Measurements from ENCODE around the gene TTC39C.
"Not testable (repeated sequence)": the region's sequence is repeated elsewhere in the genome, so short reads cannot be mapped to it uniquely, and the experiment has no call there.

The TTC39C gene

DNA sequence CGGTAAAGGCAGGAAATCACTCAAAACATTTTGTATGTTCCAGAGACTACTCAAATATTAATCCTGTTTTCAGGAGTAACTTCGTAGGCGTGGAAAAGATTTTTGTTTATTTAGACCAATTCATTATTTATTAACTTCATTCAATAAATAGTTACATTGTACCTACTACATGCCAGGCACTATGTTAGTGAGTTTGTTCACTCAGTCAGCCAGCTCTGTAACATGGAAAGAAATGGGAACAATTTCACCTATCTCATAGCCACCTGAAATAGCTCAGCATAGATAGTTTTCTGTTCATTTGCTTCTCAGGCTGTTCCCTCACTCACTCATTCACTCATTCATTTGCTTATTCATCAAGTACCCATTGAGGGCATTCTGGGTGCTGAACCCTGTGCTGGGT, 34.6 kb downstream of the TTC39C start:
- Mint-ChIP-seq H3K36me3 (ENCODE audit: low read depth) (peaks cover 16% of the 10 kb centered on the region), H3K9me3 (no peaks in the 10 kb centered on the region), H3K27ac (peak overlapping the region; percentile 79), H3K27me3 (no peaks in the 10 kb centered on the region), H3K4me3 (no peak overlapping the region), H3K4me1 (ENCODE audit: low read depth) (peaks cover 80% of the 10 kb centered on the region)
- no peak for DNase-seq

DNA sequence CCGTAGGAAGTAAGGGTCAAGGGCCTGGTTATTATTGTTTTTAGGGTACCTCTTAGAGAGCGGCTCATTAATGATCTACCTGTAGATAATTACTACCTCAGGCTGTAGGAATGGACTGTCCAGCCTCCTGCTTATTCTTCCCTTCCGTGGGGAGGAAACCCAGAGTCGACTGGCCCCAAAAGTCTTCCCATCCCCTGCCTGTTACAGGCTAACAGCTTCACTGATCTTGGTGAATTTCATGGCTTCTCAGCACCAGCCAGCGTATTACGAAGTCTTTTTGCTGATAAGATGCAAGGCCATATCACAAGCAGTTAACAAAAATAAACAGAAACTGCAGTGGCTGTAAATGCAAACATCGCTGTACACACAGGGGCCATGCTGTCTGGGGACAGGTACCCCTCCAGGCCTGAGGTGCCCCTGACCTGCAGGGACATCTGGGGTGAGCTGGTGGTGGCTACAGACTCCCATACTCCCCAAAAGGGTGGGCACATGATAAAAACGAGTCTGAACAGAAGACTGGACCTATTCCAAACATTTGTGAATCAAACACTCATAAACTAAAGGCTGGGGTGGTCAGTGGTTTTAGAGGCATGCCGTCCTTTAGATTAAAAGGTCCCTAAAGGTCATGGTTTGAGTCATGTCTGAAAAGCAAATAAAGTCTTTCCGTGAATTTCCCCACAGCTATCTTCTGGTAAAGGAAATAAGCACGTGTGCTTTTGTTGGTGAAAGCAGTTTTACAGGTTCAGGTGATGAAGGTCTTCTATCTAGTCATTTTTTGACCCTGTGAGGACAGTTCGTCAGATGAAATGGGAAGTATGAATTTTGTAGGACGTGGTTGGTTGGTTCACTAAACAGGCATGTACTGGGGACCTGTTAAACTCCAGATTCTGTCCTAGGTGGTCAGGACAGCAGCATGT, 36.7 kb downstream of the TTC39C start:
- Mint-ChIP-seq H3K27me3 (no peaks in the 10 kb centered on the region), H3K27ac (peak overlapping the region; percentile 86), H3K4me3 (peak overlapping the region; percentile 7), H3K9me3 (no peaks in the 10 kb centered on the region), H3K36me3 (ENCODE audit: low read depth) (peaks cover 12% of the 10 kb centered on the region), H3K4me1 (ENCODE audit: low read depth) (peaks cover 91% of the 10 kb centered on the region)
- DNase-seq: no peak

DNA sequence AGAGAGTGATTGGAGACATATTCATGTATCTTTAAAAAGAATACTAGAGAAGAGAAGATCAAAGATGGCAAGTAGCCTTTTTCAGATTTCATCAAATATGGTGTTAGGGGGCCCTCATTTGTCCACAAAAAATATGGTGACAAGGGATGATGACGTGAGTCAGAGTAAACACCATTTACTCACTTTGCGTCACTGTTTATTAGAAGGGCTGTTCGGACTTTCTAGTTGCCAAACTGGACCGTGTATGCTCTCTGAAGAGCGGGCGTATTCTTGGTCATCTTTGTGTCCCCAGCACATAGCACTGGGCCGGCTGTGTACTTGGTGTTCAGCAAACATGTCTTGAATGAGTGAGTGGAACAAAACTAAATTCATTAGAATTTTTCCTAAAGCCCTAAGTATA, 37.5 kb downstream of the TTC39C start:
- H3K9me3 Mint-ChIP-seq: no peaks in the 10 kb centered on the region
- peak overlapping the region; percentile 86 for H3K27ac Mint-ChIP-seq
- no peaks in the 10 kb centered on the region for H3K27me3 Mint-ChIP-seq

DNA sequence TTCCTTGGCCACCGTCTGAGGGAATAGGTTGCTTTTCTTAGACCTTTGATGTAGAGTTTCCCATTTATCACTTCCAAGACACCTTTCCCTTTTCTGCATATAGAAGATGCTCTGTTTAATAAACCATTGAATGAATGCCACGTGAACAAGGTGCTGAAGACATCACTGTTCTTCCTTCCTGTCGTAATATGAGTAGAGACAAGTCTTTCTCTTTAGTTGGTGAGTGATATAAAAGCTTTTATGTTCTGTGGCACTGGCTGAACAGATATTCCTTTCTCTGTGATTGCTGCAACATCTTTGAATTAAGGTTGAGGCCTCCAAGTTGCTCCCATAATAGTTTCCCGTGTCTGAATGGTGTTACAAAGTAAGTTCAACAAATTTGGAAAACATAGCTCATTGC, 38.7 kb downstream of the TTC39C start:
- H3K4me1 Mint-ChIP-seq (ENCODE audit: low read depth): peaks cover 94% of the 10 kb centered on the region
- peak overlapping the region; percentile 31 for H3K4me3 Mint-ChIP-seq

More for the DNA sequence above, 37.5 kb downstream of the TTC39C start:
- Mint-ChIP-seq H3K4me3 (peak overlapping the region; percentile 7), H3K4me1 (ENCODE audit: low read depth) (peaks cover 93% of the 10 kb centered on the region), H3K36me3 (ENCODE audit: low read depth) (peaks cover 12% of the 10 kb centered on the region)
- DNase-seq: no peak

DNA sequence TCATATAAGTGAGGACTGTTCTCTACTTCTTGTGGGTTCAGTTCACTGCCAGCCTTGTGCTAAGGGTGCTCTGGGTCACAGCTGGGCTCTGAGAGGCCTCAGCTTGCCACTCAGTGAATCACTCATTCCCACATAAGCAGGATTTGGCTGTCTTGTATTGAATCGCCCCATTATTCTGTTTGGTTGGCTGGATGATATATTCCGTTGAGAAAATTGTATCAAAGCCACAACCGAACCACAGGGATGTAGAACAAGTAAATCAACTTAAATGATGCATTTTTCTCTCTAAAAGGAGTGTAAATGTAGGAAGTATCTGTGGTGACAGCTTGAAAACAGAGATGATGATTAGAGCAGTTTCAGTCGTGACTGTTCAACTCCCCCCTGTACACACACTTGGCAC, 39.6 kb downstream of the TTC39C start:
- Mint-ChIP-seq H3K27me3 (no peaks in the 10 kb centered on the region), H3K4me1 (ENCODE audit: low read depth) (peaks cover 88% of the 10 kb centered on the region), H3K4me3 (peak overlapping the region; percentile 48), H3K9me3 (no peaks in the 10 kb centered on the region), H3K36me3 (ENCODE audit: low read depth) (peaks cover 22% of the 10 kb centered on the region), H3K27ac (peak overlapping the region; percentile 95)
- DNase-seq: no peak

More for the DNA sequence above, 38.7 kb downstream of the TTC39C start:
- H3K27ac Mint-ChIP-seq: peak overlapping the region; percentile 95
- peaks cover 22% of the 10 kb centered on the region for H3K36me3 Mint-ChIP-seq (ENCODE audit: low read depth)
- no peaks in the 10 kb centered on the region for H3K27me3 Mint-ChIP-seq
- no peaks in the 10 kb centered on the region for H3K9me3 Mint-ChIP-seq
- no peak for DNase-seq

DNA sequence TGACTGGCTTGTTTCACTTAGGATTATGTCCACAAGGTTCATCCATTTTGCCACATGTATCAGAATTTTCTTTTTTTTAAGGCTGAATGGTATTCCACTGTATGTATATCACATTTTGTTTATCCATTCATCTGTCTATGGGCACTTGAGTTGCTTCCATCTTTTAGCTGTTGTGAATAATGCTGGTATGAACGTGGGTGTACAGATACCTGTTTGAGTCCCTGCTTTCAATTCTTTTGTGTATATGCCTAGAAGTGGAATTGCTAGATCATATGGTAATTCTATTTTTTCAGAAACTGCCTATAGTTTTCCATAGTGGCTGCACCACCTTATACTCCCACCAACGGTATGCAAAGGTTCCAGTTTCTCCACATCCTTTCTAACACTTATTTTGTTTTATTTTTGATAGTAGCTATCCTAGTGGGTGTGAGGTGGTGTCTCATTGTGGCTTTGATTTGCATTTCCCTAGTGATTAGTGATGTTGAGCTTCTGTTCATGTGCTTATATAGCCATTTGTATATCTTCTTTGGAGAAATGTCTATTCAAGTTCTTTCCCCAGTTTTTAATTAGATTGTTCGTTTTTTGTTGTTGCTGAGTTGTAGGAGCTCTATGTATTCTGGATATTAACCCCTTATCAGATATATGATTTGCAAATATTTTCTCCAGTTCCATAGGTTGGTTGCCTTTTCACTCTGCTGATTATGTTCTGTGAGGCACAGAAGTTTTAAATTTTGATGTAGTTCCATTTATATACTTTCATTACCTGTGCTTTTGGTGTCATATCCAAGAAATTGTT, 40.7 kb downstream of the TTC39C start:
- H3K27me3 Mint-ChIP-seq: no peaks in the 10 kb centered on the region
- H3K4me3 Mint-ChIP-seq: peak overlapping the region; percentile 34
- H3K36me3 Mint-ChIP-seq (ENCODE audit: low read depth): peaks cover 19% of the 10 kb centered on the region
- peak overlapping the region; percentile 95 for H3K27ac Mint-ChIP-seq
- no peak for DNase-seq
- peaks cover 86% of the 10 kb centered on the region for H3K4me1 Mint-ChIP-seq (ENCODE audit: low read depth)
- H3K9me3 Mint-ChIP-seq: no peaks in the 10 kb centered on the region

DNA sequence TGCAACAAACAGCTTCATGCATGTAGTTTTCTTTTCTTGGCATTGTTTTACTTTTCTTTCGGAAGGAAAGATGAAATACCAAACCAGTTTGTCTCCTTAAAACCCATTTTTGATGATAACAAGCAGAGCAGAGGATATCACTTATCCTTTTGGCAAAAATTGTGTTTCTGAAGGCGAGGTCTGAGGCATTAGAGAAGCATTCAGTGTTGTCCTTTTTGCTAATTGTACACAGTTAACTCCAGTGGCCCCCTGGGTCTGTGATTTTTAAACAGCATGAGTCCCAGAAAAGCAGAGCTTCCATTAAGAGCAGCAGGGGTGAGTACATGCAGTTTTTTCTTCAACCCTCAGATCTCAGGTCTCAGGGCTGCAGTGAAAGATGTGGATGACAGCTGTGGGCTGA, 41.3 kb downstream of the TTC39C start:
- DNase-seq: no peak
- H3K4me1 Mint-ChIP-seq (ENCODE audit: low read depth): peaks cover 85% of the 10 kb centered on the region
- no peaks in the 10 kb centered on the region for H3K27me3 Mint-ChIP-seq
- peaks cover 18% of the 10 kb centered on the region for H3K36me3 Mint-ChIP-seq (ENCODE audit: low read depth)
- peak overlapping the region; percentile 95 for H3K27ac Mint-ChIP-seq
- H3K4me3 Mint-ChIP-seq: peak overlapping the region; percentile 33
- H3K9me3 Mint-ChIP-seq: no peaks in the 10 kb centered on the region

DNA sequence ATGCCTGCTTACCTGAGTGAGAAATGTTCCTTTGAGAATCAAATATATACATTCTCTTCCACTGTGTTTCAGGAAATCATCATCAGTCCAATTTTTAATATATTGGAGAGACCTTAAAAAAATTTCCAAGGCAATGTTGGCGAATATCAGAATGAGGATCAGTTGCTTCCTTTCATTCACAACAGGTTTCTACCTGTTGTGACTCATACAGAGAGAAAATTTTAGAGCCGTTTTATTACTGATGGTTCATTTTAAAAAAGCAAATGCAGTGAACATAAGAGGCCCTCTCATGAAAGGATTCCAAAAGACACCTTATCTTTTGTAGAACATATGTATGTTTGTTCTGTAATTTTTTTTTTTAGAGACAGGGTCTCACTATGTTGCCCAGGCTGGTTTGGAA, 42.0 kb downstream of the TTC39C start:
- Mint-ChIP-seq H3K27me3 (no peaks in the 10 kb centered on the region), H3K4me3 (no peak overlapping the region), H3K4me1 (ENCODE audit: low read depth) (peaks cover 83% of the 10 kb centered on the region), H3K36me3 (ENCODE audit: low read depth) (peaks cover 21% of the 10 kb centered on the region), H3K27ac (peak overlapping the region; percentile 95), H3K9me3 (no peaks in the 10 kb centered on the region)
- no peak for DNase-seq

DNA sequence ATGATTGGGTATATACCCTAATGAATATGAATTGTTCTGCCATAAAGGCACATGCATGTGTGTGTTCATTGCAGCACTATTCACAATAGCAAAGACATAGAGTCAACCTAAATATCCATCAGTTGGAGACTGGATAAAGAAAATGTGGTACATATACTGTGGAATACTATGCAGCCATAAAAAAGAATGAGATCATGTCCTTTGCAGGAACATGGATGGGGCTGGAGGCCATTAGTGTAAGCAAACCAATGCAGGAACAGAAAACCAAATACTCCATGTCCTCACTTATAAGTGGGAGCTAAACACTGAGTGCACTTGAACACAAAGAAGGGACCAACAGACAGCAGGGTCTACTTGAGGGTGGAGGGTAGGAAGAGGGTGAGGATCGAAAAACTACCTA, 43.2 kb downstream of the TTC39C start:
- Mint-ChIP-seq H3K4me1 (ENCODE audit: low read depth) (peaks cover 84% of the 10 kb centered on the region), H3K36me3 (ENCODE audit: low read depth) (peaks cover 15% of the 10 kb centered on the region), H3K4me3 (no peak overlapping the region), H3K27me3 (no peaks in the 10 kb centered on the region), H3K9me3 (no peaks in the 10 kb centered on the region), H3K27ac (no peak overlapping the region)
- DNase-seq: no peak

DNA sequence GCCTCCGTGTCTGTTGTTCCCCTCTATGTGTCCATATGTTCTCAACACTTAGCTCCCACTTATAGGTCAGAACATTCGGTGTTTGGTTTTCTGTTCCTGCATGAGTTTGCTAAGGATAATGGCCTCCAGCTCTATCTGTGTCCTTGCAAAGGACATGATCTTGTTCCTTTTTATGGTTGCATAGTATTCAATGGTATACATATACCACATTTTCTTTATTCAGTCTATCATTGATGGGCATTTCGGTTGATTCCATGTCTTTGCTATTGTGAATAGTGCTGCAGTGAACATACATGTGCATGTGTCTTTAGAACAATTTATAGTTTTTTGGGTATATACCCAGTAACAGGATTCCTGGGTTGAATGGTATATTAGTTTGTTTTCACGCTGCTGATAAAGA, 44.8 kb downstream of the TTC39C start:
- Mint-ChIP-seq H3K36me3 (ENCODE audit: low read depth) (peaks cover 15% of the 10 kb centered on the region), H3K4me1 (ENCODE audit: low read depth) (peaks cover 82% of the 10 kb centered on the region)
- not testable (repeated sequence) for H3K9me3 Mint-ChIP-seq, H3K27ac Mint-ChIP-seq, DNase-seq, H3K27me3 Mint-ChIP-seq, H3K4me3 Mint-ChIP-seq

DNA sequence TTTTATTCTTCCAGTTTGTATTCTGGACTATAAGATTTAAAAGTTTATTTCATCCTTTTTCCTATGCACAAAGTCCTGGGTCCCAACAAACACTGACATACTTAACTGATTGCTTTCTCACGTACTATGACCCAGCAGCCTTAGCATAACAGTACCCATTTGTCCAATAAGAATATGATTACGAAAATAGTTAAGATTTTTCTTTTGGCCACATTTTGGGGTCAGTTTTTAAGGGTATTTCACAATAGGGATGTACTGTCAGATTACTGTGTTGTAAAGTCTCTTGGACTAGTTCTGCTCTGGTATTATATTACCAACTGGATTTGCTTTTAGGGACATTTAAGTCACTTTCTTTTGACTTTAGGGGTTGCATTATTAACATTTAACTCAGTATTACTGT, 46.1 kb downstream of the TTC39C start:
- no peak for DNase-seq
- Mint-ChIP-seq H3K27me3 (no peaks in the 10 kb centered on the region), H3K4me1 (ENCODE audit: low read depth) (peaks cover 83% of the 10 kb centered on the region), H3K27ac (no peak overlapping the region), H3K4me3 (no peak overlapping the region), H3K9me3 (no peaks in the 10 kb centered on the region), H3K36me3 (ENCODE audit: low read depth) (peaks cover 26% of the 10 kb centered on the region)

DNA sequence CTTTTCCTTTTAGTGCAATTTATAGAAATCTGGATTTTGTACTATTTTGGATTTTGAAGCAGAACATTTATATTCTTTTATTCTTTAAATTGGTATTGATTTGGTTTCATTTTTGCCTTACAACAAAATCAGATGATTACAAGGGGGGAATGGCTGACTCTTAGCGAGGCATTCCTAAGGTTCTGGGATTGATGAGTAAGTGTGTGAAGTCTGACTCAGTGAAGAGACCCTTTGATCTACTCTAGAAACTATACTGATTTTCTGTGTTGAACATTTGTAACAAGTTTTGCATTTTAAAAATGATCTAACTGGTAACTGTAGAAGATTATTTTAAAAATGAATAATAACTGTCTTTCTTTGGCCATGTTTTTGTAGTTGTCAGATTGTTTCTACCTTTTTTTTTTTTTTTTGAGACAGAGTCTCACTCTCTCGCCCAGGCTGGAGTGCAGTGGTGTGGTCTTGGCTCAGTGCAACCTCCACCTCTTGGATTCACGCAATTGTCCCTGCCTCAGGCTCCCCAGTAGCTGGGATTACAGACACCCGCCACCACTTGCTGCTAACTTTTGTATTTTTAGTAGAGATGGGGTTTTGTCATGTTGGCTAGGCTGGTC, 48.7 kb downstream of the TTC39C start:
- H3K27ac Mint-ChIP-seq: peak overlapping the region; percentile 80
- no peaks in the 10 kb centered on the region for H3K27me3 Mint-ChIP-seq
- peaks cover 82% of the 10 kb centered on the region for H3K4me1 Mint-ChIP-seq (ENCODE audit: low read depth)
- peak overlapping the region; percentile 25 for H3K4me3 Mint-ChIP-seq
- H3K9me3 Mint-ChIP-seq: no peaks in the 10 kb centered on the region
- DNase-seq: no peak
- H3K36me3 Mint-ChIP-seq (ENCODE audit: low read depth): peaks cover 42% of the 10 kb centered on the region

DNA sequence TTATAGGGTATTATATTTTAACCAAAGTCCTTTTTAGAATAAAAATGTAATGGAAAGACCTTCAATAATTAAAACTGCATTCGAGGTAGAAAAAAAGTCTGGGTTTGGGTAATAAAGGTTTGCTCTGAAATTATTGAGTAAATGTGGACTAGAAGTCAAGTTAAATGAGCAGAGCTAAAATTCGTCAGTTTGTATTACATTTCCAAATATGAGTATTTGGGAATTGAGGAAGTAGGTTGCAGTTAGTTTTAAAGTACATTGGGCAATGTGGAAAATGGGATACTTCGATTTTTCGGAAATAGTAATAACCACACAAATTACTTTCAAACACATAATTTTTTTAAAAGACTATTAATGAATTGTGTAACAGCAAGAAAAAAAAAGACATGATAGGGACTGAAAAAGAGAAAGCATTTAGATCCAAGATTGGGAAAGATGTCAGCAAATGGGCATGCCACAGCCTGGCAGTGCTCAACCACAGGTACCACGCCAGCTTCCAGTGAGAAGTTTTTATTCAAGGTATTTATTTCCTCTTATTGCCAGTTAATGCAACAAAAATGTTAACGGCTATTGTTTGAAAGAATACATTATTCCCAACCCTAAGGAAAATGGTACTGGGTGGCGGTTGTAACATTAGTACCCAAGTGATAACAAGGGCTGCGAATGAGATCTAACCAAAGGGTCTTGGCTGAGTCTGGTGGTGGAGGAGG, 50.0 kb downstream of the TTC39C start:
- Mint-ChIP-seq H3K4me1 (ENCODE audit: low read depth) (peaks cover 86% of the 10 kb centered on the region), H3K36me3 (ENCODE audit: low read depth) (peaks cover 55% of the 10 kb centered on the region), H3K27me3 (no peaks in the 10 kb centered on the region), H3K9me3 (no peaks in the 10 kb centered on the region), H3K4me3 (no peak overlapping the region), H3K27ac (peak overlapping the region; percentile 44)
- DNase-seq: no peak

DNA sequence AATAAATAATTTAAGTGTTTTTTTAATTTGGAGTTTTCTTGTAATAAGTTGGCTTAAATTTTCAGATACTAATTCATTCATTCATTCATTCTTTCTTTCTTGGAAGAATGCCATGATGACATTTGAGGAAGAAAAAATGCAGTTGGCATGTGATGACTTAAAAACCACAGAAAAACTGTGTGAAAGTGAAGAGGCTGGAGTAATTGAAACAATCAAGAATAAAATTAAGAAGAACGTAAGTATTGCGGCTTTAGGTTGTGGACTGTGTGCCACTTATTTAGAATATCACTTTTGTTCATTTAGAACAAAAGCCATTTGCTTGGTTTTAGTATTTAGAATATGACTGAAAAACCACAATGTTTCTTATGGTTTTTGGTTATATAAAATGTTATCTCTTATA, 51.4 kb downstream of the TTC39C start:
- no peaks in the 10 kb centered on the region for H3K27me3 Mint-ChIP-seq
- peaks cover 81% of the 10 kb centered on the region for H3K4me1 Mint-ChIP-seq (ENCODE audit: low read depth)
- no peak overlapping the region for H3K4me3 Mint-ChIP-seq
- H3K36me3 Mint-ChIP-seq (ENCODE audit: low read depth): peaks cover 61% of the 10 kb centered on the region
- no peak for DNase-seq
- no peak overlapping the region for H3K27ac Mint-ChIP-seq
- no peaks in the 10 kb centered on the region for H3K9me3 Mint-ChIP-seq
